HG03432 (cell line): ENCODE data around the gene NUF2.

Source experiments
- ATAC-seq: cut with Tn5 transposase; IDR thresholded peaks from one replicate; pipeline ENCODE4 v1.9.1; 2021; ENCODE audit warnings: mild to moderate bottlenecking, moderate library complexity; ENCODE audit not compliant: unreplicated experiment

Gene NUF2

DNA sequence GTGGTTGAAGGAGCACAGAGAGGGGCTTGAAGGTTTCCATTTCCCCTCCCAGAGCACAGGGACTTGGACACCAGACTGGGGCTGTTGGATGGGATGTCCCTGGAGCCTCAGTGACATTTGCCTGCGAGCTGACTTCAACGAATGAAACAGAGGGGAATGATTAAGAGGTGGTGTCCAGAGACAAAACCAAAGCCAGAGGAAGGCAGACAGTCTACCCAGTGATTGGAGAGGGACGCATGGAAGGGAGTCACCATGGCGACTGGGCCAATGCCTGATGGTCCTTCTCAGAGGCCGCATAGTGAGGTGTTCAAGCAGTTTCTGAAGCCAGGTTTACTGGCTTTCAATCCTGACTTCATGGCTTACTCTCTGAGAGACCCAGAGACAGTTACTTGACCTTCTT, 77.2 kb downstream of the NUF2 start:
- ATAC-seq = no peak

- no peak for ATAC-seq
Measured at GRCh38 chr1:163399976-163400601, 78.3 kb downstream of the NUF2 start.

GRCh38 chr1:163401211-163401610, 79.5 kb downstream of the NUF2 start:
- ATAC-seq = no peak
